Lung (tissue), 12 donors: Measurements from ENCODE around the gene LPCAT2. TPM values are rescaled to one million over a fixed set of nuclear protein-coding genes. Genes with fewer than 3 reads are reported as not detected.

Experiments
- ATAC-seq: fragments of 200-7000 bp; cut with Tn5 transposase; one replicate; pipeline ENCODE4 v1.9.1; 2020; ENCODE audit warnings: moderate number of reproducible peaks; ENCODE audit not compliant: insufficient read depth, low FRiP score
- DNase-seq, 3 donors: peaks; one replicate each; pipeline ENCODE4 v3.0.0-alpha.2; 2013 to 2017
- H3K27ac ChIP-seq, 2 donors: one replicate each; pipeline ENCODE4 v1.5.1; 2013; ENCODE audit warnings: mild to moderate bottlenecking in 2 of 2, moderate library complexity in 2 of 2, control low read depth in 1 of 2, inconsistent platforms in 1 of 2, low read depth in 1 of 2, low read length in 1 of 2
- H3K27me3 ChIP-seq, 3 donors: one replicate each; pipeline ENCODE4 v1.5.1; 2013; ENCODE audit warnings: low read length in 2 of 3; ENCODE audit not compliant: control insufficient read depth in 3 of 3, insufficient read depth in 3 of 3
- H3K36me3 ChIP-seq, 4 donors: one replicate each; pipeline ENCODE4 v1.5.1; 2013; ENCODE audit warnings: low read length in 4 of 4, mild to moderate bottlenecking in 1 of 4, moderate library complexity in 1 of 4; ENCODE audit not compliant: control insufficient read depth in 4 of 4, insufficient read depth in 4 of 4
- H3K4me1 ChIP-seq, 5 donors: one replicate each; pipeline ENCODE4 v1.5.1; 2013; ENCODE audit warnings: low read length in 5 of 5, mild to moderate bottlenecking in 2 of 5, moderate library complexity in 1 of 5; ENCODE audit not compliant: control insufficient read depth in 5 of 5, insufficient read depth in 5 of 5
- H3K4me3 ChIP-seq: one replicate; pipeline ENCODE4 v1.5.1; 2013; ENCODE audit warnings: mild to moderate bottlenecking, control low read depth, moderate library complexity
- H3K9ac ChIP-seq, 2 donors: one replicate each; pipeline ENCODE4 v1.5.1; 2013; ENCODE audit warnings: low read length in 2 of 2, control low read depth in 1 of 2; ENCODE audit not compliant: insufficient read depth in 1 of 2
- H3K9me3 ChIP-seq, 4 donors: one replicate each; pipeline ENCODE4 v1.5.1; 2013; ENCODE audit warnings: low read length in 3 of 4, mild to moderate bottlenecking in 1 of 4, moderate library complexity in 1 of 4; ENCODE audit not compliant: control insufficient read depth in 4 of 4, insufficient read depth in 3 of 4
- CTCF ChIP-seq: IDR thresholded peaks from 2 replicates; pipeline ENCODE4 v1.5.1; 2012; ENCODE audit warnings: mild to moderate bottlenecking; ENCODE audit errors: control extremely low read depth, extremely low read depth
- WGBS, 2 donors: extraction: QIAGEN DNeasy Blood & Tissue Kit; methylation state at CpG; one replicate each; pipeline ENCODE4 v1.1.7; 2013; 5-methylcytosine and 5-hydroxymethylcytosine counted together
- polyA plus RNA-seq, 2 donors: library from polyadenylated mRNA; stranded (reverse); fragments of 200-250 nt; gene quantifications; one replicate each; pipeline ENCODE4 v1.2.1, GENCODE V29; 2013
- total RNA-seq, 2 donors: library from RNA; depleted of rRNA in 1 of 2; stranded (reverse); fragments of >200 nt in 1 of 2; gene quantifications; one replicate each; pipeline ENCODE4 v1.2.1, GENCODE V29; 2014 to 2021
- donor health status: control.
- donor health status: control.
- donor health status: Bipolar disorder and iron deficiency.
- donor health status: healthy.
- donor health status: DM: yes; HTN: yes; CAD: no.

Gene LPCAT2
- total and polyA plus RNA-seq, 4 donors, result 9.5 to 25.3 (median 19.4) TPM

GRCh38 chr16:55506083-55506482 is 2.8 kb upstream of the LPCAT2 start:
- H3K27me3 ChIP-seq, result no peaks in the 10 kb centered on the region
- no peak for TF ChIP-seq CTCF
- H3K4me3 ChIP-seq, result no peak overlapping the region
- no peak for ATAC-seq
- no peak overlapping the region for H3K9ac ChIP-seq
- DNase-seq, result no peak
- H3K36me3 ChIP-seq, result peaks cover 0 to 55% (median 24%) of the 10 kb centered on the region in 4 donors
- no peaks in the 10 kb centered on the region for H3K9me3 ChIP-seq
- peaks cover 0 to 41% (median 14%) of the 10 kb centered on the region in 5 donors for H3K4me1 ChIP-seq
- no peak overlapping the region for H3K27ac ChIP-seq
- WGBS, 2 donors, result 83 to 84% methylated on average over 7 of the region's 7 CpGs

GRCh38 chr16:55506708-55507107 is 2.2 kb upstream of the LPCAT2 start:
- H3K4me1 ChIP-seq, result peaks cover 0 to 35% (median 10%) of the 10 kb centered on the region in 5 donors
- H3K27me3 ChIP-seq, result no peaks in the 10 kb centered on the region
- no peaks in the 10 kb centered on the region for H3K9me3 ChIP-seq
- H3K9ac ChIP-seq, result no peak overlapping the region
- ATAC-seq (no peak), DNase-seq (no peak)
- TF ChIP-seq CTCF, result no peak
- H3K36me3 ChIP-seq, result peaks cover 0 to 49% (median 24%) of the 10 kb centered on the region in 4 donors
- H3K27ac ChIP-seq, result no peak overlapping the region
- 57 to 66% methylated on average over 4 of the region's 4 CpGs for WGBS, 2 donors
- H3K4me3 ChIP-seq, result no peak overlapping the region

GRCh38 chr16:55508271-55508921 is 476 bp upstream of the LPCAT2 start:
- peak overlapping the region in 1 of 2 donors; percentile 85 for H3K27ac ChIP-seq
- no peak for TF ChIP-seq CTCF
- DNase-seq (no peak), ATAC-seq (no peak)
- no peaks in the 10 kb centered on the region for H3K27me3 ChIP-seq
- 58 to 60% methylated on average over 9 of the region's 9 CpGs for WGBS, 2 donors
- H3K9me3 ChIP-seq, result peaks cover 0 to 9% (median under 1%) of the 10 kb centered on the region in 4 donors
- no peak overlapping the region for H3K4me3 ChIP-seq
- H3K36me3 ChIP-seq, result peaks cover 0 to 47% (median 21%) of the 10 kb centered on the region in 4 donors
- no peak overlapping the region for H3K9ac ChIP-seq
- H3K4me1 ChIP-seq, result peaks cover 0 to 18% (median 2%) of the 10 kb centered on the region in 5 donors
